Loucy (cell line): ENCODE measurements around the gene PRPS1L1.
A peak's percentile ranks its signal among the peaks of the same experiment; 100 is the strongest.

Experiments
- H2AFZ ChIP-seq: fragments of 200-600 bp; sonication (generic); 2 replicates; pipeline ENCODE4 v1.6.0; 2016; ENCODE audit warnings: antibody characterized with exemption, mild to moderate bottlenecking, low read length, moderate library complexity
- H3F3A ChIP-seq: fragments of 200-600 bp; 2 replicates; pipeline ENCODE4 v1.6.0; 2016; ENCODE audit warnings: antibody characterized with exemption, low read depth, mild to moderate bottlenecking
- H3K27me3 ChIP-seq: fragments of 200-600 bp; sonication (generic); 2 replicates; pipeline ENCODE4 v1.6.1; 2014; ENCODE audit warnings: low read length, mild to moderate bottlenecking; ENCODE audit not compliant: insufficient read depth, poor library complexity, severe bottlenecking
- H3K36me3 ChIP-seq: fragments of 200-600 bp; sonication (generic); 2 replicates; pipeline ENCODE4 v1.6.1; 2016; ENCODE audit warnings: low read length; ENCODE audit not compliant: insufficient read depth
- H3K4me1 ChIP-seq: fragments of 200-600 bp; sonication (generic); 2 replicates; pipeline ENCODE4 v1.5.1; 2014; ENCODE audit warnings: low read length, mild to moderate bottlenecking; ENCODE audit not compliant: insufficient read depth, poor library complexity, severe bottlenecking
- H3K4me2 ChIP-seq: fragments of 200-600 bp; sonication (generic); 2 replicates; pipeline ENCODE4 v1.6.0; 2014; ENCODE audit warnings: antibody characterized with exemption, low read length, low read depth, mild to moderate bottlenecking; ENCODE audit not compliant: poor library complexity, severe bottlenecking
- H3K4me3 ChIP-seq: fragments of 200-600 bp; sonication (generic); 2 replicates; pipeline ENCODE4 v1.5.1; 2014; ENCODE audit warnings: low read length, mild to moderate bottlenecking, mixed read lengths; ENCODE audit not compliant: poor library complexity, severe bottlenecking
- H3K79me2 ChIP-seq: fragments of 200-600 bp; sonication (generic); 2 replicates; pipeline ENCODE4 v1.6.1; 2014; ENCODE audit warnings: low read length; ENCODE audit not compliant: insufficient read depth
- H3K9ac ChIP-seq: fragments of 200-600 bp; sonication (generic); 2 replicates; pipeline ENCODE4 v1.6.0; 2014; ENCODE audit warnings: mild to moderate bottlenecking, low read depth, low read length, moderate library complexity; ENCODE audit not compliant: poor library complexity, severe bottlenecking
- H3K9me2 ChIP-seq: fragments of 200-600 bp; sonication (generic); replicated peaks from 2 replicates; pipeline ENCODE4 v1.6.1; 2016; ENCODE audit warnings: low read depth, low read length, mixed read lengths
- H3K9me3 ChIP-seq: fragments of 200-600 bp; sonication (generic); 2 replicates; pipeline ENCODE4 v1.6.1; 2014; ENCODE audit warnings: mild to moderate bottlenecking, antibody characterized with exemption, low read length, low read depth; ENCODE audit not compliant: insufficient read depth
- H4K20me1 ChIP-seq: fragments of 200-600 bp; sonication (generic); 2 replicates; pipeline ENCODE4 v1.6.0; 2014; ENCODE audit warnings: antibody characterized with exemption, low read length, mild to moderate bottlenecking; ENCODE audit not compliant: insufficient read depth, poor library complexity, severe bottlenecking
- CTCF ChIP-seq: fragments of 200-600 bp; sonication (generic); conservative IDR thresholded peaks from 2 replicates; pipeline ENCODE4 v1.5.1; 2014; ENCODE audit warnings: mild to moderate bottlenecking, antibody characterized with exemption, low read length
- EZH2phosphoT487 ChIP-seq: fragments of 200-600 bp; IDR thresholded peaks from 2 replicates; pipeline ENCODE4 v1.6.1; 2018; ENCODE audit warnings: antibody characterized with exemption, mild to moderate bottlenecking, moderate library complexity, borderline replicate concordance

Gene PRPS1L1

GRCh38 chr7:18038382-18038781 lies 10.7 kb upstream of the PRPS1L1 start:
- Histone ChIP-seq H3K4me1 (no peaks in the 10 kb centered on the region), H3F3A (no peaks in the 10 kb centered on the region), H3K27me3 (no peaks in the 10 kb centered on the region), H3K9me2 (no peaks in the 10 kb centered on the region), H3K4me3 (no peak overlapping the region), H3K79me2 (no peaks in the 10 kb centered on the region), H3K4me2 (no peak overlapping the region), H3K9me3 (no peaks in the 10 kb centered on the region; the same call in 1 of the 2 replicates), H2AFZ (no peak overlapping the region), H4K20me1 (no peaks in the 10 kb centered on the region), H3K9ac (no peak overlapping the region), H3K36me3 (no peaks in the 10 kb centered on the region)
- TF ChIP-seq EZH2phosphoT487 (no peak), CTCF (no peak)

- no peaks in the 10 kb centered on the region for H3K4me1 ChIP-seq
- H2AFZ ChIP-seq = no peak overlapping the region
- no peaks in the 10 kb centered on the region for H3K36me3 ChIP-seq
- no peaks in the 10 kb centered on the region for H3K27me3 ChIP-seq
- no peak for TF ChIP-seq EZH2phosphoT487
- no peak for TF ChIP-seq CTCF
- no peaks in the 10 kb centered on the region for H3K79me2 ChIP-seq
- no peak overlapping the region for H3K4me3 ChIP-seq
- no peak overlapping the region for H3K4me2 ChIP-seq
- H3F3A ChIP-seq = no peaks in the 10 kb centered on the region
- no peaks in the 10 kb centered on the region; the same call in 1 of the 2 replicates for H3K9me3 ChIP-seq
- no peaks in the 10 kb centered on the region for H4K20me1 ChIP-seq
- H3K9me2 ChIP-seq = no peaks in the 10 kb centered on the region
- no peak overlapping the region for H3K9ac ChIP-seq
These were observed 10.0 kb upstream of the PRPS1L1 start for GRCh38 chr7:18037609-18038008.

- Histone ChIP-seq H3K36me3 (no peaks in the 10 kb centered on the region), H3F3A (no peaks in the 10 kb centered on the region), H3K4me2 (no peak overlapping the region), H4K20me1 (no peaks in the 10 kb centered on the region), H3K4me3 (no peak overlapping the region), H3K4me1 (no peaks in the 10 kb centered on the region), H2AFZ (0 out of 2 replicates have a peak overlapping the region, but pooled peaks have one; percentile 53), H3K27me3 (no peaks in the 10 kb centered on the region), H3K9me2 (no peaks in the 10 kb centered on the region), H3K9ac (no peak overlapping the region), H3K9me3 (no peaks in the 10 kb centered on the region), H3K79me2 (no peaks in the 10 kb centered on the region)
- TF ChIP-seq CTCF (no peak), EZH2phosphoT487 (no peak)
These were observed 9.1 kb upstream of the PRPS1L1 start for GRCh38 chr7:18036783-18037182.
